ENCODE measurements around the gene TTPAL. TPM values are rescaled to one million over a fixed set of nuclear protein-coding genes. Genes with fewer than 3 reads are reported as not detected.

TTPAL gene
- total RNA-seq, 1 donor from 2014 or later = 16.0 TPM

- H3K4me1 ChIP-seq = peaks cover 8% of the 10 kb centered on the region
- TF ChIP-seq POLR2A (IDR thresholded peaks at IDR 0.05) (no peak), POLR2AphosphoS5 (IDR thresholded peaks at IDR 0.05; ENCODE audit: insufficient read depth in 1 of 2, low read depth in 1 of 2) (no peak)
- TF ChIP-seq, protein P1, sequence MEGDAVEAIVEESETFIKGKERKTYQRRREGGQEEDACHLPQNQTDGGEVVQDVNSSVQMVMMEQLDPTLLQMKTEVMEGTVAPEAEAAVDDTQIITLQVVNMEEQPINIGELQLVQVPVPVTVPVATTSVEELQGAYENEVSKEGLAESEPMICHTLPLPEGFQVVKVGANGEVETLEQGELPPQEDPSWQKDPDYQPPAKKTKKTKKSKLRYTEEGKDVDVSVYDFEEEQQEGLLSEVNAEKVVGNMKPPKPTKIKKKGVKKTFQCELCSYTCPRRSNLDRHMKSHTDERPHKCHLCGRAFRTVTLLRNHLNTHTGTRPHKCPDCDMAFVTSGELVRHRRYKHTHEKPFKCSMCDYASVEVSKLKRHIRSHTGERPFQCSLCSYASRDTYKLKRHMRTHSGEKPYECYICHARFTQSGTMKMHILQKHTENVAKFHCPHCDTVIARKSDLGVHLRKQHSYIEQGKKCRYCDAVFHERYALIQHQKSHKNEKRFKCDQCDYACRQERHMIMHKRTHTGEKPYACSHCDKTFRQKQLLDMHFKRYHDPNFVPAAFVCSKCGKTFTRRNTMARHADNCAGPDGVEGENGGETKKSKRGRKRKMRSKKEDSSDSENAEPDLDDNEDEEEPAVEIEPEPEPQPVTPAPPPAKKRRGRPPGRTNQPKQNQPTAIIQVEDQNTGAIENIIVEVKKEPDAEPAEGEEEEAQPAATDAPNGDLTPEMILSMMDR (IDR thresholded peaks at IDR 0.05) = no peak
- no peak for DNase-seq (ENCODE audit: extremely low spot score in 2 of 2)
- H3K27me3 ChIP-seq = no peaks in the 10 kb centered on the region
- no peaks in the 10 kb centered on the region for H3K36me3 ChIP-seq
- H3K9me3 ChIP-seq = no peaks in the 10 kb centered on the region
- intact Hi-C loops (cut with DNase I) = no loop called here
- H3K4me3 ChIP-seq = no peak overlapping the region
- H3K27ac ChIP-seq = no peak overlapping the region
Measured at GRCh38 chr20:44542890-44543289, 67.2 kb downstream of the TTPAL start.

- Histone ChIP-seq H3K4me1 (peaks cover 8% of the 10 kb centered on the region), H3K9me3 (no peaks in the 10 kb centered on the region), H3K4me3 (no peak overlapping the region), H3K27ac (no peak overlapping the region), H3K36me3 (no peaks in the 10 kb centered on the region), H3K27me3 (no peaks in the 10 kb centered on the region)
- intact Hi-C loops (cut with DNase I) = no loop called here
- no peak for DNase-seq (ENCODE audit: extremely low spot score in 2 of 2)
- no peak for TF ChIP-seq POLR2AphosphoS5 (IDR thresholded peaks at IDR 0.05; ENCODE audit: insufficient read depth in 1 of 2, low read depth in 1 of 2)
- TF ChIP-seq, protein P1 (IDR thresholded peaks at IDR 0.05) = no peak
- TF ChIP-seq POLR2A (IDR thresholded peaks at IDR 0.05) = no peak
Measured at GRCh38 chr20:44543358-44543757, 67.7 kb downstream of the TTPAL start.

Small RNA genes lying within 50 kb of the gene (small RNA-seq; reads per million reads assigned to genes)
- 0.52 reads per million for gene RPL37AP1

Other genes starting within 250 kb of the TTPAL start
- not detected for gene GDAP1L1, start 228.6 kb upstream of the TTPAL start, total RNA-seq
- gene FITM2, start 164.7 kb upstream of the TTPAL start, total RNA-seq = 7.4 TPM
- gene R3HDML, start 138.8 kb upstream of the TTPAL start, total RNA-seq = not detected
- not detected for gene HNF4A, start 120.2 kb upstream of the TTPAL start, total RNA-seq
- gene SERINC3, start 46.2 kb downstream of the TTPAL start, total RNA-seq = 77.3 TPM
- gene PKIG, start 106.7 kb downstream of the TTPAL start, total RNA-seq = 146 TPM
- gene ADA, start 175.8 kb downstream of the TTPAL start, total RNA-seq = 25.3 TPM
- gene CCN5, start 239.5 kb downstream of the TTPAL start, total RNA-seq = 134 TPM